Measurements from ENCODE around the gene SIPA1L3. TPM values are rescaled to one million over a fixed set of nuclear protein-coding genes. Genes with fewer than 3 reads are reported as not detected.

The SIPA1L3 gene
- total and polyA plus RNA-seq, 2 experiments from 2014 or later, result 15.7 to 54.1 TPM

GRCh38 chr19:38185562-38185961, 278.6 kb downstream of the SIPA1L3 start:
- Mint-ChIP-seq H3K27ac (no peak overlapping the region), H3K27me3 (ENCODE audit: insufficient read depth, low read depth, poor library complexity) (peaks cover 15% of the 10 kb centered on the region), H3K4me3 (no peak overlapping the region), H3K9me3 (peaks cover 4% of the 10 kb centered on the region; the same call in 2 of the 3 replicates), H3K36me3 (ENCODE audit: low read depth) (peaks cover 17% of the 10 kb centered on the region), H3K4me1 (peaks cover 26% of the 10 kb centered on the region; the same call in 2 of the 3 replicates)
- Histone ChIP-seq H3K4me3 (no peak overlapping the region), H3K36me3 (ENCODE audit: insufficient read depth) (no peaks in the 10 kb centered on the region), H4K20me1 (replicated peaks; ENCODE audit: insufficient read depth) (peaks cover 11% of the 10 kb centered on the region; the same call in 1 of the 2 replicates), H3K79me2 (replicated peaks; ENCODE audit: insufficient read depth) (no peaks in the 10 kb centered on the region), H2AFZ (no peak overlapping the region), H3K9me2 (ENCODE audit: insufficient read depth) (no peaks in the 10 kb centered on the region), H3K4me2 (no peak overlapping the region), H3K27ac (ENCODE audit: low read depth) (no peak overlapping the region), H3F3A (replicated peaks; ENCODE audit: low read depth) (no peaks in the 10 kb centered on the region), H3K27me3 (ENCODE audit: insufficient read depth) (no peaks in the 10 kb centered on the region), H3K4me1 (ENCODE audit: insufficient read depth) (peaks cover 12% of the 10 kb centered on the region; the same call in 1 of the 2 replicates)
- no peak for DNase-seq (ENCODE audit: low spot score)
- TF ChIP-seq ZNF114 (CRISPR knock-in tag; IDR thresholded peaks at IDR 0.05) (no peak), EZH2phosphoT487 (IDR thresholded peaks at IDR 0.05; ENCODE audit: unreplicated experiment) (no peak), NANOG (IDR thresholded peaks at IDR 0.05; ENCODE audit: borderline replicate concordance) (no peak), CREB1 (CRISPR knock-in tag; IDR thresholded peaks at IDR 0.05; ENCODE audit: low read depth) (no peak), STAT1 (IDR thresholded peaks at IDR 0.05; ENCODE audit: unreplicated experiment) (no peak), JUNB (IDR thresholded peaks at IDR 0.05; ENCODE audit: unreplicated experiment) (no peak), REST (IDR thresholded peaks at IDR 0.05; ENCODE audit: unreplicated experiment) (no peak)
- TF ChIP-seq, protein P1, sequence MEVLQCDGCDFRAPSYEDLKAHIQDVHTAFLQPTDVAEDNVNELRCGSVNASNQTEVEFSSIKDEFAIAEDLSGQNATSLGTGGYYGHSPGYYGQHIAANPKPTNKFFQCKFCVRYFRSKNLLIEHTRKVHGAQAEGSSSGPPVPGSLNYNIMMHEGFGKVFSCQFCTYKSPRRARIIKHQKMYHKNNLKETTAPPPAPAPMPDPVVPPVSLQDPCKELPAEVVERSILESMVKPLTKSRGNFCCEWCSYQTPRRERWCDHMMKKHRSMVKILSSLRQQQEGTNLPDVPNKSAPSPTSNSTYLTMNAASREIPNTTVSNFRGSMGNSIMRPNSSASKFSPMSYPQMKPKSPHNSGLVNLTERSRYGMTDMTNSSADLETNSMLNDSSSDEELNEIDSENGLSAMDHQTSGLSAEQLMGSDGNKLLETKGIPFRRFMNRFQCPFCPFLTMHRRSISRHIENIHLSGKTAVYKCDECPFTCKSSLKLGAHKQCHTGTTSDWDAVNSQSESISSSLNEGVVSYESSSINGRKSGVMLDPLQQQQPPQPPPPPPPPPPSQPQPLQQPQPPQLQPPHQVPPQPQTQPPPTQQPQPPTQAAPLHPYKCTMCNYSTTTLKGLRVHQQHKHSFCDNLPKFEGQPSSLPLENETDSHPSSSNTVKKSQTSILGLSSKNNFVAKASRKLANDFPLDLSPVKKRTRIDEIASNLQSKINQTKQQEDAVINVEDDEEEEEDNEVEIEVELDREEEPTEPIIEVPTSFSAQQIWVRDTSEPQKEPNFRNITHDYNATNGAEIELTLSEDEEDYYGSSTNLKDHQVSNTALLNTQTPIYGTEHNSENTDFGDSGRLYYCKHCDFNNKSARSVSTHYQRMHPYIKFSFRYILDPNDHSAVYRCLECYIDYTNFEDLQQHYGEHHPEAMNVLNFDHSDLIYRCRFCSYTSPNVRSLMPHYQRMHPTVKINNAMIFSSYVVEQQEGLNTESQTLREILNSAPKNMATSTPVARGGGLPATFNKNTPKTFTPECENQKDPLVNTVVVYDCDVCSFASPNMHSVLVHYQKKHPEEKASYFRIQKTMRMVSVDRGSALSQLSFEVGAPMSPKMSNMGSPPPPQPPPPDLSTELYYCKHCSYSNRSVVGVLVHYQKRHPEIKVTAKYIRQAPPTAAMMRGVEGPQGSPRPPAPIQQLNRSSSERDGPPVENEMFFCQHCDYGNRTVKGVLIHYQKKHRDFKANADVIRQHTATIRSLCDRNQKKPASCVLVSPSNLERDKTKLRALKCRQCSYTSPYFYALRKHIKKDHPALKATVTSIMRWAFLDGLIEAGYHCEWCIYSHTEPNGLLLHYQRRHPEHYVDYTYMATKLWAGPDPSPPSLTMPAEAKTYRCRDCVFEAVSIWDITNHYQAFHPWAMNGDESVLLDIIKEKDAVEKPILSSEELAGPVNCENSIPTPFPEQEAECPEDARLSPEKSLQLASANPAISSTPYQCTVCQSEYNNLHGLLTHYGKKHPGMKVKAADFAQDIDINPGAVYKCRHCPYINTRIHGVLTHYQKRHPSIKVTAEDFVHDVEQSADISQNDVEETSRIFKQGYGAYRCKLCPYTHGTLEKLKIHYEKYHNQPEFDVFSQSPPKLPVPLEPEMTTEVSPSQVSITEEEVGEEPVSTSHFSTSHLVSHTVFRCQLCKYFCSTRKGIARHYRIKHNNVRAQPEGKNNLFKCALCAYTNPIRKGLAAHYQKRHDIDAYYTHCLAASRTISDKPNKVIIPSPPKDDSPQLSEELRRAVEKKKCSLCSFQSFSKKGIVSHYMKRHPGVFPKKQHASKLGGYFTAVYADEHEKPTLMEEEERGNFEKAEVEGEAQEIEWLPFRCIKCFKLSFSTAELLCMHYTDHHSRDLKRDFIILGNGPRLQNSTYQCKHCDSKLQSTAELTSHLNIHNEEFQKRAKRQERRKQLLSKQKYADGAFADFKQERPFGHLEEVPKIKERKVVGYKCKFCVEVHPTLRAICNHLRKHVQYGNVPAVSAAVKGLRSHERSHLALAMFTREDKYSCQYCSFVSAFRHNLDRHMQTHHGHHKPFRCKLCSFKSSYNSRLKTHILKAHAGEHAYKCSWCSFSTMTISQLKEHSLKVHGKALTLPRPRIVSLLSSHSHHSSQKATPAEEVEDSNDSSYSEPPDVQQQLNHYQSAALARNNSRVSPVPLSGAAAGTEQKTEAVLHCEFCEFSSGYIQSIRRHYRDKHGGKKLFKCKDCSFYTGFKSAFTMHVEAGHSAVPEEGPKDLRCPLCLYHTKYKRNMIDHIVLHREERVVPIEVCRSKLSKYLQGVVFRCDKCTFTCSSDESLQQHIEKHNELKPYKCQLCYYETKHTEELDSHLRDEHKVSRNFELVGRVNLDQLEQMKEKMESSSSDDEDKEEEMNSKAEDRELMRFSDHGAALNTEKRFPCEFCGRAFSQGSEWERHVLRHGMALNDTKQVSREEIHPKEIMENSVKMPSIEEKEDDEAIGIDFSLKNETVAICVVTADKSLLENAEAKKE (CRISPR knock-in tag; IDR thresholded peaks at IDR 0.05), result no peak
- ATAC-seq, result no peak

All from GM23338 (cell line).